Astrocyte (in vitro differentiated cells and primary cell): ENCODE results near the gene RENBP.

Experiments used
- CTCF ChIP-seq: IDR thresholded peaks from 2 replicates; pipeline ENCODE4 v1.5.1; 2011; ENCODE audit warnings: low read depth, mild to moderate bottlenecking, inconsistent platforms, low read length, moderate library complexity; ENCODE audit not compliant: insufficient read depth
- EZH2 ChIP-seq: IDR thresholded peaks from 2 replicates; pipeline ENCODE4 v1.6.1; 2012; ENCODE audit warnings: mild to moderate bottlenecking, low read length, inconsistent platforms; ENCODE audit not compliant: insufficient read depth

GRCh38 chrX:153929576-153929975 lies 14.9 kb downstream of the RENBP start:
- no peak for TF ChIP-seq CTCF
- no peak for TF ChIP-seq EZH2
